Measurements from ENCODE around the gene MAGI3. TPM values are rescaled to one million over a fixed set of nuclear protein-coding genes. Genes with fewer than 3 reads are reported as not detected.

Gene MAGI3
- polyA plus RNA-seq, 4 donors = 6.8 to 39.4 (median 12.8) TPM

DNA sequence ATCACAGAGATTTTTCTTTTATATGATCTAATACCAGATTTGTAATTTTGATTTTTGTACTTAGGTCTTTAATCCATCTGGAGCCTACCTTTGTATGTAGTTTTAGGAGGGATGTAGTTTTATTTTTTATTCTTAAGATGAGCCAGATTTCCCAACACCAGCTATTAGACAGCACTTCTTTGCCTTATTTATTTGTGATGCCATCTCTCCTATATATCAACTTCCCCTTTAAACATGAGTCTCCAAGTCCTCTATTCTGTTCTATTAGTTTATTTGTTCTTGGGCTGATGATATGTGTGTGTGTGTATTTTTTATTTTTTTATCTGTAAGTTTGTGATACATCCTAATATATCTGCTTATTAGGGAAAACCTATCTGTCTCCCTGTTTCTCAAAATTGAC, 274.8 kb downstream of the MAGI3 start:
- no peak overlapping the region for H3K4me3 ChIP-seq (ENCODE audit: low read depth in 1 of 3, low read length in 3 of 3)
- H3K4me1 ChIP-seq (ENCODE audit: control insufficient read depth in 3 of 3, insufficient read depth in 2 of 3, low read depth in 1 of 3, low read length in 2 of 3) = no peaks in the 10 kb centered on the region
- H3K36me3 ChIP-seq (ENCODE audit: control insufficient read depth in 3 of 3, insufficient read depth in 2 of 3, low read depth in 1 of 3, low read length in 3 of 3) = peaks cover 0 to 6% (median 4%) of the 10 kb centered on the region in 3 donors
- H3K27me3 ChIP-seq (ENCODE audit: control insufficient read depth in 3 of 3, insufficient read depth in 3 of 3, low read length in 3 of 3) = no peaks in the 10 kb centered on the region
- FAIRE-seq (no peak), DNase-seq (no peak)
- H3K9me3 ChIP-seq (ENCODE audit: control insufficient read depth in 2 of 2, insufficient read depth in 1 of 2, low read depth in 1 of 2, low read length in 1 of 2) = peaks cover 0 to 6% of the 10 kb centered on the region in 2 donors
- no peak overlapping the region for H3K27ac ChIP-seq (ENCODE audit: low read depth in 1 of 3, low read length in 2 of 3)

DNA sequence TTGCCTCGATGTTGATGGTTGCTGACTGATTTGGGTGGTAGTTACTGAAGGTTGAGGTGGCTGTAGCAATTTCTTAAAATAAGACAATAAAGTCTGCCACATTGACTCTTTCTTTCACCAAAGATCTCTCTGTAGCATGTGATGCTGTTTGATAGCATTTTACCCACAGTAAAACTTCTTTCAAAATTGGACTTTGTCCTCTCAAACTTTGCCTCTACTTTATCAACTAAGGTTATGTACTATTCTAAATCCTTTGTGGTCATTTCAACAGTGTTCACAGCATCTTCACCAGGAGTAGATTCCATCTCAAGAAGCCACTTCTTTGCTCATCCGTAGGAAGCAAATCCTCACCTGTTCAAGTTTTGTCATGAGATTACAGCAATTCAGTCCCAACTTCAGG, 275.8 kb downstream of the MAGI3 start:
- Histone ChIP-seq H3K36me3 (ENCODE audit: control insufficient read depth in 3 of 3, insufficient read depth in 2 of 3, low read depth in 1 of 3, low read length in 3 of 3) (peaks cover 0 to 2% (median 0%) of the 10 kb centered on the region in 3 donors), H3K4me1 (ENCODE audit: control insufficient read depth in 3 of 3, insufficient read depth in 2 of 3, low read depth in 1 of 3, low read length in 2 of 3) (no peaks in the 10 kb centered on the region), H3K9me3 (ENCODE audit: control insufficient read depth in 2 of 2, insufficient read depth in 1 of 2, low read depth in 1 of 2, low read length in 1 of 2) (peaks cover 0 to 6% of the 10 kb centered on the region in 2 donors), H3K27me3 (ENCODE audit: control insufficient read depth in 3 of 3, insufficient read depth in 3 of 3, low read length in 3 of 3) (no peaks in the 10 kb centered on the region), H3K27ac (ENCODE audit: low read depth in 1 of 3, low read length in 2 of 3) (no peak overlapping the region), H3K4me3 (ENCODE audit: low read depth in 1 of 3, low read length in 3 of 3) (no peak overlapping the region)
- no peak for FAIRE-seq
- DNase-seq = peak; percentile 36 to 55
- WGBS, 3 donors = 84 to 92% (median 90%) methylated on average over 2 of the region's 2 CpGs

DNA sequence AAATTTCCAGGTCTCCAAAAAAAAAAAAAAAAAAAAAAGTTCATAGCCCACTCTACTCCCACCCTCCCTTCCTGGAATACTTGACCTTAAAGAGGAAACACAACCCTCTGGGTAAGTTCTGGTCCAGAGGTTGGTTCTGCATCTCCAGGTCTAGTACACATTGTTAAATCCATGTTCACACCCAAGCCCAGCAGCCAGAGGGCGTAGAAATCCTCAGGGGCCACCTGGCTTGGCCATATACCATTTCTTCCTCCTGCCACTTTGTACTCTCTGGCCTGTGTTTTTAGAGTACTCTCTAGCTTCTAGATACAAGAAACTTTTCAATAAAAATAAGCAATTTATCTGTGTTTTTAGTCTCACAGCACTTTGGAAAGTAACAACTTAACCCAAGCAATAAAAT, 279.7 kb downstream of the MAGI3 start:
- no peak for FAIRE-seq

DNA sequence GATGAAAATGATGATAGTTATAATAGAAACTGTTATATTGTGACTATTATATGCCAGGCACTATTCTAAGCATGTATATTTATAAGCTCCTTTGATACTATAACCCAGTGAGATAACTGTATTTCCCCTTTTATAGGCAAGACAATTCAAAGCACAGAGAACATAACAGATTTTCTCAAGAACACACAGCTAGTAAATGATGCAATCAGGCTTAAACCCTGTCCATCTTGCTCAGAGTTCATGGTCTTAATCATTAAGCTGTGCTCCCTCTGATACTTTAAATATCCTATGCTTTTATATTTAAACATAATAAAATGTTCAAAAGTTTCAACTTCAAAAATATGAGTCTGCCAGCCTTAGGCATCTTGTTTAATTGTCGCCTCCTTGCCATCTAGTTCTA, 280.3 kb downstream of the MAGI3 start:
- Histone ChIP-seq H3K4me3 (ENCODE audit: low read depth in 1 of 3, low read length in 3 of 3) (no peak overlapping the region), H3K4me1 (ENCODE audit: control insufficient read depth in 3 of 3, insufficient read depth in 2 of 3, low read depth in 1 of 3, low read length in 2 of 3) (peaks cover 0 to 3% (median 0%) of the 10 kb centered on the region in 3 donors), H3K36me3 (ENCODE audit: control insufficient read depth in 3 of 3, insufficient read depth in 2 of 3, low read depth in 1 of 3, low read length in 3 of 3) (peaks cover 0 to 12% (median 0%) of the 10 kb centered on the region in 3 donors), H3K27ac (ENCODE audit: low read depth in 1 of 3, low read length in 2 of 3) (no peak overlapping the region), H3K27me3 (ENCODE audit: control insufficient read depth in 3 of 3, insufficient read depth in 3 of 3, low read length in 3 of 3) (no peaks in the 10 kb centered on the region), H3K9me3 (ENCODE audit: control insufficient read depth in 2 of 2, insufficient read depth in 1 of 2, low read depth in 1 of 2, low read length in 1 of 2) (peaks cover 0 to 6% of the 10 kb centered on the region in 2 donors)
- DNase-seq (no peak), FAIRE-seq (no peak)
- WGBS, 3 donors = 92 to 100% (median 97%) methylated on average over 1 of the region's 1 CpG

More for the DNA sequence above, 279.7 kb downstream of the MAGI3 start:
- Histone ChIP-seq H3K36me3 (ENCODE audit: control insufficient read depth in 3 of 3, insufficient read depth in 2 of 3, low read depth in 1 of 3, low read length in 3 of 3) (peaks cover 0 to 12% (median 0%) of the 10 kb centered on the region in 3 donors), H3K27me3 (ENCODE audit: control insufficient read depth in 3 of 3, insufficient read depth in 3 of 3, low read length in 3 of 3) (no peaks in the 10 kb centered on the region), H3K4me1 (ENCODE audit: control insufficient read depth in 3 of 3, insufficient read depth in 2 of 3, low read depth in 1 of 3, low read length in 2 of 3) (peaks cover 0 to 3% (median 0%) of the 10 kb centered on the region in 3 donors), H3K4me3 (ENCODE audit: low read depth in 1 of 3, low read length in 3 of 3) (no peak overlapping the region), H3K27ac (ENCODE audit: low read depth in 1 of 3, low read length in 2 of 3) (no peak overlapping the region), H3K9me3 (ENCODE audit: control insufficient read depth in 2 of 2, insufficient read depth in 1 of 2, low read depth in 1 of 2, low read length in 1 of 2) (peaks cover 0 to 6% of the 10 kb centered on the region in 2 donors)
- WGBS, 3 donors = 85 to 92% (median 89%) methylated on average over 1 of the region's 1 CpG
- no peak for DNase-seq

DNA sequence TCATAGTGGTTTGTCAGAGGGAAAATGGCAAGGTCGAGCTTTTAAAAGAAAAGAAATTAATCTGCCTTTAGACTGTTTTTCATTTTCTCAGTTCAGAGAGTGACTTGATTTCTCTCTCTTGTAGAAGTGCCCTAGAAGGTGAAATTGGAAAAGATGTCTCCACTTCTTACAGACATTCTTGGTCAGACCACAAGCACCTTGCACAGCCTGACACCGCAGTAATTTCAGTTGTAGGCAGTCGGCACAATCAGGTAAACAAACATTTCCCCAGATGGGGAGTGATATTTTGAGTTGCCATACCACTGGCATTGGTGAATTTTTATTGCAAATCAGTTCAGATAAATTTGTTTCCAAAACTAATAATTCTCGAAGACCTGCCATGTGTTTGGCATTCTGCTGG, 282.2 kb downstream of the MAGI3 start:
- 89 to 92% (median 90%) methylated on average over 4 of the region's 4 CpGs for WGBS, 3 donors
- peaks cover 0 to 3% (median 0%) of the 10 kb centered on the region in 3 donors for H3K4me1 ChIP-seq (ENCODE audit: control insufficient read depth in 3 of 3, insufficient read depth in 2 of 3, low read depth in 1 of 3, low read length in 2 of 3)

DNA sequence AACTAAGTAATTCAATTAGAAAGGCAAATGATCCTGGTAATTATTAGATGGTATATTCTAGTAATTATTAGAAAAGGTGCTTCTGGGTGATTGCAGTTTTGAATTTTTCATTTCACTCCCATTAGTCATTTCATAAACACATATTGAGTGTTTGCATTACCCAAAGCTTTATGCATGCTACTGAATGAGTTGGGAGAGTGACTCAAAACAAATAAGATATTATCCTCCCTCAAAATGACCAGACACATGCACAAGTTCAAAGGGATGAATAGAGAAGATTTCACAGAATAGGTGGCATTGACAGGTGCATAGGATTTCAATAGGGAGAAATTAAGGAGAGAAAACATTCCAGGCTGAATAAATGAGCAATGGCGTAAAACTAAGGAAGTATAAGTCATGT, 284.3 kb downstream of the MAGI3 start:
- FAIRE-seq (no peak), DNase-seq (no peak)
- Histone ChIP-seq H3K4me3 (ENCODE audit: low read depth in 1 of 3, low read length in 3 of 3) (no peak overlapping the region), H3K27ac (ENCODE audit: low read depth in 1 of 3, low read length in 2 of 3) (no peak overlapping the region), H3K36me3 (ENCODE audit: control insufficient read depth in 3 of 3, insufficient read depth in 2 of 3, low read depth in 1 of 3, low read length in 3 of 3) (peaks cover 0 to 12% (median 0%) of the 10 kb centered on the region in 3 donors), H3K9me3 (ENCODE audit: control insufficient read depth in 2 of 2, insufficient read depth in 1 of 2, low read depth in 1 of 2, low read length in 1 of 2) (no peaks in the 10 kb centered on the region), H3K27me3 (ENCODE audit: control insufficient read depth in 3 of 3, insufficient read depth in 3 of 3, low read length in 3 of 3) (no peaks in the 10 kb centered on the region), H3K4me1 (ENCODE audit: control insufficient read depth in 3 of 3, insufficient read depth in 2 of 3, low read depth in 1 of 3, low read length in 2 of 3) (peaks cover 0 to 3% (median 0%) of the 10 kb centered on the region in 3 donors)
- WGBS, 3 donors = 94 to 100% (median 95%) methylated on average over 1 of the region's 1 CpG

More for the DNA sequence above, 282.2 kb downstream of the MAGI3 start:
- no peak for FAIRE-seq
- Histone ChIP-seq H3K36me3 (ENCODE audit: control insufficient read depth in 3 of 3, insufficient read depth in 2 of 3, low read depth in 1 of 3, low read length in 3 of 3) (peaks cover 0 to 12% (median 0%) of the 10 kb centered on the region in 3 donors), H3K9me3 (ENCODE audit: control insufficient read depth in 2 of 2, insufficient read depth in 1 of 2, low read depth in 1 of 2, low read length in 1 of 2) (peaks cover 0 to 2% of the 10 kb centered on the region in 2 donors), H3K27ac (ENCODE audit: low read depth in 1 of 3, low read length in 2 of 3) (no peak overlapping the region), H3K4me3 (ENCODE audit: low read depth in 1 of 3, low read length in 3 of 3) (no peak overlapping the region), H3K27me3 (ENCODE audit: control insufficient read depth in 3 of 3, insufficient read depth in 3 of 3, low read length in 3 of 3) (no peaks in the 10 kb centered on the region)
- DNase-seq = no peak

DNA sequence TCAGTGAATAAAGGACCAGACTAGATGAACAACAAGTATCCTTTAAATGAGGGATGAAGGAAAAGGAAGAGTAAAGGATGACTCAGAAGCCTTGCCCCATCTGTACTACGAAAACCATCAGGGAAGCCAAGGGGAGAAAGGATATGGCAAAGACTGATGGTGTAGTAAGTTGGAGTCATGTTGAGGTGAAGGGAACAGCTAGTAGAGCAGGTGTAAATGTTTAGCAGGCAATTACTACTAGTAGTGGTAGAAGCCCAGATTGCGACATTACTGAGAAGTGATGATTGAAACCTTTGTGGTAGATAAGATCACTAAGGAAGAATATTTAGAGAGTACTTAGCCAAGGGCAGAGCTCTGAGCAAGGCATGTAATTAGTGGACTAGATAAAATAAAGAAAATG, 285.0 kb downstream of the MAGI3 start:
- WGBS, 3 donors = 91 to 94% (median 92%) methylated on average over 2 of the region's 2 CpGs
- H3K27me3 ChIP-seq (ENCODE audit: control insufficient read depth in 3 of 3, insufficient read depth in 3 of 3, low read length in 3 of 3) = no peaks in the 10 kb centered on the region
- H3K4me1 ChIP-seq (ENCODE audit: control insufficient read depth in 3 of 3, insufficient read depth in 2 of 3, low read depth in 1 of 3, low read length in 2 of 3) = peaks cover 0 to 3% (median 0%) of the 10 kb centered on the region in 3 donors
- no peak overlapping the region for H3K27ac ChIP-seq (ENCODE audit: low read depth in 1 of 3, low read length in 2 of 3)
- peaks cover 0 to 12% (median 0%) of the 10 kb centered on the region in 3 donors for H3K36me3 ChIP-seq (ENCODE audit: control insufficient read depth in 3 of 3, insufficient read depth in 2 of 3, low read depth in 1 of 3, low read length in 3 of 3)
- FAIRE-seq = no peak
- no peak overlapping the region for H3K4me3 ChIP-seq (ENCODE audit: low read depth in 1 of 3, low read length in 3 of 3)
- no peaks in the 10 kb centered on the region for H3K9me3 ChIP-seq (ENCODE audit: control insufficient read depth in 2 of 2, insufficient read depth in 1 of 2, low read depth in 1 of 2, low read length in 1 of 2)
- no peak for DNase-seq

DNA sequence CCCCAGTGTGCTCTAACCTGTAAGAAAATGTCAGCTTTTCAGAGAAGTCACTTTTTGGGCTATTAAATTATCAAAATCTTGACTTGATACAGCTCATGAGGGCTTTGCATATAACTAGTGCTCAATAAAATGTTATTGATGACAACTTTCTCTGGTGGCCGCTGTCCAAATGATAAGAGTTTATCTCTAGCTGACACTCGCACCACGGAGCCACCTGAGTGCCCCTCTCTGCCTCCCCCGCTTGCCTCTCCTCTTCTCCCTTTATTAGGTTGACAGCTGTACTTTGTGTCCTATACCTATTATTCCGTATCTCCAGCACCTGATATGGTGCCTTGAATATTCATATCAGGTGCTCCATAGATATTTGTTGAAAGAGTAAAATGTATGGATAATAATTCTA, 286.2 kb downstream of the MAGI3 start:
- no peaks in the 10 kb centered on the region for H3K27me3 ChIP-seq (ENCODE audit: control insufficient read depth in 3 of 3, insufficient read depth in 3 of 3, low read length in 3 of 3)
- peaks cover 0 to under 1% (median 0%) of the 10 kb centered on the region in 3 donors for H3K4me1 ChIP-seq (ENCODE audit: control insufficient read depth in 3 of 3, insufficient read depth in 2 of 3, low read depth in 1 of 3, low read length in 2 of 3)
- H3K9me3 ChIP-seq (ENCODE audit: control insufficient read depth in 2 of 2, insufficient read depth in 1 of 2, low read depth in 1 of 2, low read length in 1 of 2) = no peaks in the 10 kb centered on the region
- H3K36me3 ChIP-seq (ENCODE audit: control insufficient read depth in 3 of 3, insufficient read depth in 2 of 3, low read depth in 1 of 3, low read length in 3 of 3) = peaks cover 0 to 13% (median 0%) of the 10 kb centered on the region in 3 donors
- WGBS, 3 donors = 44 to 79% (median 61%) methylated on average over 5 of the region's 5 CpGs
- DNase-seq = no peak
- no peak overlapping the region for H3K27ac ChIP-seq (ENCODE audit: low read depth in 1 of 3, low read length in 2 of 3)
- FAIRE-seq = no peak
- no peak overlapping the region for H3K4me3 ChIP-seq (ENCODE audit: low read depth in 1 of 3, low read length in 3 of 3)
